ENCODE results near the gene HOATZ. TPM values are rescaled to one million over a fixed set of nuclear protein-coding genes. Genes with fewer than 3 reads are reported as not detected.

The HOATZ gene
- total RNA-seq, 2 experiments from 2014 or later, result not detected

DNA sequence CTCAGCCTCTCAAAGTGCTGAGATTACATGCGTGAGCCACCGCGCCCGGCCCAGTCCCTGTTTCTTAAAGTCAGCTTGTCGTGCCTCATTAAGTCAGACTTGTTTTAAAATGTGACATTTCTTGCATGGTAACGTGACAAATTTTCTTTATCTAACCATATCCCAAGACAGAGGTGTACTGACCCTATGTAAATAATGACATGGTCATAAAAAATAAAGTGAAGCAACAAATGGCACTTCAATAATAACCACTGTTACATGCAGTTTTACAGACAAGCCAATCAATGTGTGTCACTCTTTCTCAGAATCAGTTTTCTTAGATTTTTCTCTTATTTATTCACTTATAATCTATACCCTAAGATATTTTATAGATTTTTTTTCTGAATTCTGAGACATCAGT, 61.2 kb downstream of the HOATZ start:
- Mint-ChIP-seq H3K9me3 (no peaks in the 10 kb centered on the region), H3K36me3 (ENCODE audit: low read depth) (no peaks in the 10 kb centered on the region), H3K4me1 (ENCODE audit: low read depth) (peaks cover 1% of the 10 kb centered on the region), H3K27me3 (peaks cover under 1% of the 10 kb centered on the region), H3K4me3 (no peak overlapping the region), H3K27ac (no peak overlapping the region)
- intact Hi-C loops (cut with micrococcal nuclease), result no loop called here
- DNase-seq (no peak), ATAC-seq (no peak)
- ChIA-PET CTCF (interaction anchor here (1.3 kb wide), 1 partner anchor 121 kb away, joined by 3 read pairs; no protein-coding TSS in a partner anchor), POLR2A (no interaction called here)
- TF ChIP-seq, protein P1, sequence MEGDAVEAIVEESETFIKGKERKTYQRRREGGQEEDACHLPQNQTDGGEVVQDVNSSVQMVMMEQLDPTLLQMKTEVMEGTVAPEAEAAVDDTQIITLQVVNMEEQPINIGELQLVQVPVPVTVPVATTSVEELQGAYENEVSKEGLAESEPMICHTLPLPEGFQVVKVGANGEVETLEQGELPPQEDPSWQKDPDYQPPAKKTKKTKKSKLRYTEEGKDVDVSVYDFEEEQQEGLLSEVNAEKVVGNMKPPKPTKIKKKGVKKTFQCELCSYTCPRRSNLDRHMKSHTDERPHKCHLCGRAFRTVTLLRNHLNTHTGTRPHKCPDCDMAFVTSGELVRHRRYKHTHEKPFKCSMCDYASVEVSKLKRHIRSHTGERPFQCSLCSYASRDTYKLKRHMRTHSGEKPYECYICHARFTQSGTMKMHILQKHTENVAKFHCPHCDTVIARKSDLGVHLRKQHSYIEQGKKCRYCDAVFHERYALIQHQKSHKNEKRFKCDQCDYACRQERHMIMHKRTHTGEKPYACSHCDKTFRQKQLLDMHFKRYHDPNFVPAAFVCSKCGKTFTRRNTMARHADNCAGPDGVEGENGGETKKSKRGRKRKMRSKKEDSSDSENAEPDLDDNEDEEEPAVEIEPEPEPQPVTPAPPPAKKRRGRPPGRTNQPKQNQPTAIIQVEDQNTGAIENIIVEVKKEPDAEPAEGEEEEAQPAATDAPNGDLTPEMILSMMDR (IDR thresholded peaks at IDR 0.05), result no peak

DNA sequence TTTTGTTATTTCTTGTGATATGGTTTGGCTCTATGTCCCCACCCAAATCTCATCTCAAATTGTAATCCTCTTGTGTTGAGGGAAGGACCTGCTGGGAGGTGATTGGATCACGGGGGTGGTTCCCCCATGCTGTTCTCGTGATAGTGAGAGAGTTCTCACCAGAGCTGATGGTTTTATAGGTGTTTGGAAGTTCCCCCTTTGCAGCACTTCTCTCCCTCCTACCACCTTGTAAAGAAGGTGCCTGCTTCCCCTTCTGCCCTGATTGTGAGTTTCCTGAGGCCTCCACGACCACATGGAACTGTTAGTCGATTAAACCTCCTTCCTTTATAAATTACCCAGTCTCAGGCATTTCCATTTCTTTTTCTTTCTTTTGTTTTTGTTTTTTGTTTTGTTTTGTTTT, 63.2 kb downstream of the HOATZ start:
- ChIA-PET CTCF (interaction anchor here (1.0 to 1.2 kb wide), 2 partner anchors 9 to 199 kb away, joined by 4 read pairs; no protein-coding TSS in a partner anchor), POLR2A (interaction anchor here (0.6 kb wide), 1 partner anchor 65 kb away, joined by 3 read pairs; no protein-coding TSS in a partner anchor)
- ATAC-seq, result no peak
- intact Hi-C loops (cut with micrococcal nuclease), result no loop called here
- Mint-ChIP-seq H3K27ac (no peak overlapping the region), H3K4me1 (ENCODE audit: low read depth) (peaks cover 4% of the 10 kb centered on the region), H3K9me3 (no peaks in the 10 kb centered on the region), H3K36me3 (ENCODE audit: low read depth) (no peaks in the 10 kb centered on the region), H3K27me3 (no peaks in the 10 kb centered on the region), H3K4me3 (no peak overlapping the region)
- no peak for DNase-seq
- TF ChIP-seq, protein P1 (IDR thresholded peaks at IDR 0.05), result no peak

DNA sequence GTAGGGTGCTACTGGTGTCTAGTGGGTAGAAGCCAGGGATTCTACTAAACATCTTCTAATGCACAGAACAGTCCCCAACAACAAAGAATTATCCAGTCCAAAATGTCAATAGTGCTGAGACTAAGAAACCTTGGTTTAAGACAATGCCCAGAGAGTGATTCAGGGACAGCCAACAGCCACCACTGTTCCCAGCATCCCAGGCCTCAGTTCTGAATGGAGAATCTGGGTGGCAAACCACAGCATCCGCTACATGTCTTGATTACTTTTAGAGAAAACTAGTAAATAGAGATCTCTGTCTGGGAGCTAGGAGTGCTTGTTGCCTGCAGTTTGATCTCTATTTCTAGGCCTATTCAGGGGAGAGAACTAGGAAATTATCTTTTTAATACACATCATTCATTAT, 66.8 kb downstream of the HOATZ start:
- Mint-ChIP-seq H3K4me3 (no peak overlapping the region), H3K4me1 (ENCODE audit: low read depth) (peaks cover 4% of the 10 kb centered on the region), H3K36me3 (ENCODE audit: low read depth) (no peaks in the 10 kb centered on the region), H3K27me3 (peaks cover 3% of the 10 kb centered on the region), H3K9me3 (no peaks in the 10 kb centered on the region), H3K27ac (no peak overlapping the region)
- TF ChIP-seq, protein P1 (IDR thresholded peaks at IDR 0.05), result no peak
- ChIA-PET POLR2A (no interaction called here), CTCF (interaction anchor here (0.8 kb wide), 1 partner anchor 126 kb away, joined by 3 read pairs; no protein-coding TSS in a partner anchor)
- intact Hi-C loops (cut with micrococcal nuclease), result no loop called here
- DNase-seq (no peak), ATAC-seq (no peak)

DNA sequence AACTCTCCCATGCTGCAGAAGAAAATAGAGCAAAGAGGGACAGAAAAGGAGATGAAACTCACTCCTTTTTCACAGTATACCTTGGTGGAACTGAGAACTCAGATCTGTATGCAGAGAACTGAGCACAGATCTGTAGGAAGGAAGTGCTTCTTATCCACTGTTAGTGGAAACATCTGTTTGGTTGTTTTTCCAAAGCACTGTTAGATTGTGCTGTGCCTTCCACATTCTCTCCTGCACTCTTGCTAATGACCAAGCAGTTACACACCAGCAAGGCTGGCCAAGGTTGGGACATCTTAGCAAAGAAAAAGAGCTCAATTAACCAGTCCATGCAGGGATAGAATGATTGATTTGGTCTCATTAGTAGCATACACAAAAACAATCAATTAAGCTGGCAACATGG, 67.6 kb downstream of the HOATZ start:
- Mint-ChIP-seq H3K27ac (no peak overlapping the region), H3K9me3 (no peaks in the 10 kb centered on the region), H3K27me3 (peaks cover 3% of the 10 kb centered on the region), H3K4me3 (no peak overlapping the region), H3K36me3 (ENCODE audit: low read depth) (no peaks in the 10 kb centered on the region), H3K4me1 (ENCODE audit: low read depth) (peaks cover 6% of the 10 kb centered on the region)
- no peak for ATAC-seq
- intact Hi-C loops (cut with micrococcal nuclease), result no loop called here
- TF ChIP-seq, protein P1 (IDR thresholded peaks at IDR 0.05), result no peak
- ChIA-PET CTCF (interaction anchor here (0.8 to 1.0 kb wide), 2 partner anchors 128 to 194 kb away, joined by 3 to 4 read pairs; no protein-coding TSS in a partner anchor), POLR2A (interaction anchor here (0.6 to 1.2 kb wide), 3 partner anchors 12 to 338 kb away, joined by 3 read pairs; no protein-coding TSS in a partner anchor)
- no peak for DNase-seq

DNA sequence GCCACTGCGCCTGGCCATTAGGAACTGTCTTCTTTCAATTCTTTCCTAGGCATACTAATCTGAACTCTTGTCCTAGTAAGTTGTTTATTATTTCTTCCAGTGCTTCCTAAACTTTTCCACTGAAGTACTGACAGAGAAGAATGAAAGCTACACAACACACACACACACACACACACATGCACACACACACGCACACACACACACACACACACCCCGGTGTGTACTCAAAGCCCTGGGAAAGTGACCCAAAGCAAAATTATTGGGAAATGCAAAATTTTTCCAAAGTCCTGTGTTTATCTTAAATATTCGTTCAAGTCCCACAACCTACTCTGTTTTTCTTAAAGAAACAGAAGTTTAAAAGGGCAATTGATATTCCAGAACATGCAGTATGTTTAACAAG, 68.3 kb downstream of the HOATZ start:
- ATAC-seq (no peak), DNase-seq (no peak)
- H3K36me3 Mint-ChIP-seq (ENCODE audit: low read depth), result no peaks in the 10 kb centered on the region
- TF ChIP-seq, protein P1 (IDR thresholded peaks at IDR 0.05), result no peak
- peaks cover 3% of the 10 kb centered on the region for H3K27me3 Mint-ChIP-seq
- no peak overlapping the region for H3K4me3 Mint-ChIP-seq
- POLR2A ChIA-PET, result interaction anchor here (1.2 kb wide), 1 partner anchor 210 kb away, joined by 3 read pairs; no protein-coding TSS in a partner anchor
- H3K27ac Mint-ChIP-seq, result no peak overlapping the region
- CTCF ChIA-PET, result interaction anchor here (1.0 to 9.1 kb wide), 3 partner anchors 128 to 193 kb away, joined by 3 to 74 read pairs (median 4); no protein-coding TSS in a partner anchor
- no peaks in the 10 kb centered on the region for H3K9me3 Mint-ChIP-seq
- intact Hi-C loops (cut with micrococcal nuclease), result no loop called here
- peaks cover 6% of the 10 kb centered on the region for H3K4me1 Mint-ChIP-seq (ENCODE audit: low read depth)

All from activated CD8-positive, alpha-beta T cell treated with anti-CD3 and anti-CD28 coated beads for 36 hours (primary cell).